HG03066 (cell line): Measurements from ENCODE around the gene ZKSCAN8.
"Not testable (repeated sequence)": the region's sequence is repeated elsewhere in the genome, so short reads cannot be mapped to it uniquely, and the experiment has no call there.

Source experiments
- ATAC-seq: cut with Tn5 transposase; IDR thresholded peaks from one replicate; pipeline ENCODE4 v1.9.1; 2021; ENCODE audit warnings: low read depth; ENCODE audit not compliant: unreplicated experiment

ZKSCAN8 gene

DNA sequence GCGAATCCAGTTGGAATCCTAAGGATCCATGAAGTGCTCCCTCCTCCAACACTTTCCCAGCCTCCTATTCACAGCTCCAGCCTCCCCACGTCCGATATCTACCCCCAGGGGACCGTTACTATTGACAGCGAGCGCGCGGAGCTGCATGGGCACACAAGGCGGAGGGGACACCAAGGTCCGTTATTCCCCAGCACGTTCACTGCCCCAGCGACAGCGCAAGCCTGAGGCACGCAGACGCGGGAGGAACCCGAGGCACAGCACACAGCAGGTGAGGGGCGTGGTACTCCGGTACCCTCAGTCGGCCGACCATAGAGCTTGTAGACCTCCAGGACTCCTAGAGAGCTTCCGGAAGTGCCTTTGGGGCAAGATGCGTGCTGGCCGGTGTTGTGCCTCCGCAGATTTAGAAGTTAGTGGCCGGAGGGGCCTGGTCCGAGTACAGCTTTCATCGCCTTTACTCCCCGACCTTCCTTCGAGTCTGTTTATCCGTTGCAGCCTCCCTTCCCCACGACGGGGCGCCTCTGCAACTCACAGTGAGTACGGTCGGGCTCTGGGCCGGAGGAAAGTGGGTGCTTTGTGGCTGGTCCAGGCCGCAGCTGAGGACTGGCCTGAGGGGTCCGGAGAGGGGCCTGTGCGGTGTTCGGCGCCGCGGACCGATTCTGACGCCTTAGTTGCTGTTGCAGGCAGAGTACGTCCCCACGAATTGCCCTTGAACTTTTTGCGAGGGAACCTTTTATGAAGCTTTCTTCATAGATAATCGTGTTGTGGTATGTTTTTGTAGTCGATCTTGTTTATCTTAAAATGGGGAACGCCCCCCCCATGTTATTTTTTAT is at the start of gene ZKSCAN8:
TSS of gene ZKSCAN8 (plus strand) at position 384 of the 830 bp plus-strand sequence. CDS start 6,525 bp downstream, outside the sequence.
- ATAC-seq: peak; percentile 79

DNA sequence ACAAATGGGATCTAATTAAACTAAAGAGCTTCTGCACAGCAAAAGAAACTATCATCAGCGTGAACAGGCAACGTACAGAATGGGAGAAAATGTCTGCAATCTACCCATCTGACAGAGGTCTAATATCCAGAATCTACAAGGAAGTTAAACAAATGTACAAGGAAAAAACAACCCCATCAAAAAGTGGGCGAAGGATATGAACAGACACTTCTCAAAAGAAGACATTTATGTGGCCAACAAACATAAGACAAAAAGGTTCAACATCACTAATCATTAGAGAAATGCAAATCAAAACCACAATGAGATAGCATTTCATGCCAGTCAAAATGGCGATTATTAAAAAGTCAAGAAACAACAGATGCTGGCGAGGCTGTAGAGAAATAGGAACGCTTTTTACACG is 39.5 kb upstream of the ZKSCAN8 start:
- not testable (repeated sequence) for ATAC-seq

DNA sequence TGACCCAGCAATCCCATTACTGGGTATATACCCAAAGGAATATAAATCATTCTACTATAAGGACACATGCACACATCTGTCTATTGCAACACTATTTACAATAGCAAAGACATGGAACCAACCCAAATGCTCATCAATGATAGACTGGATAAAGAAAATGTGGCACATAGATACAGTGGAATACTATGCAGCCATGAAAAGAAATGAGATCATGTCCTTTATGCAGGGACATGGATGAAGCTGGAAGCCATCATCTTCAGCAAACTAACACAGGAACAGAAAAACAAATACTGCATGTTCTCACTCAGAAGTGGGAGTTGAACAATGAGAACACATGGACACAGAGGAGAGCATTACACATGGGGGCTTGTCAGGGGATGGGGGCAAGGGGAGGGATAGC is 39.0 kb upstream of the ZKSCAN8 start:
- ATAC-seq: not testable (repeated sequence)

DNA sequence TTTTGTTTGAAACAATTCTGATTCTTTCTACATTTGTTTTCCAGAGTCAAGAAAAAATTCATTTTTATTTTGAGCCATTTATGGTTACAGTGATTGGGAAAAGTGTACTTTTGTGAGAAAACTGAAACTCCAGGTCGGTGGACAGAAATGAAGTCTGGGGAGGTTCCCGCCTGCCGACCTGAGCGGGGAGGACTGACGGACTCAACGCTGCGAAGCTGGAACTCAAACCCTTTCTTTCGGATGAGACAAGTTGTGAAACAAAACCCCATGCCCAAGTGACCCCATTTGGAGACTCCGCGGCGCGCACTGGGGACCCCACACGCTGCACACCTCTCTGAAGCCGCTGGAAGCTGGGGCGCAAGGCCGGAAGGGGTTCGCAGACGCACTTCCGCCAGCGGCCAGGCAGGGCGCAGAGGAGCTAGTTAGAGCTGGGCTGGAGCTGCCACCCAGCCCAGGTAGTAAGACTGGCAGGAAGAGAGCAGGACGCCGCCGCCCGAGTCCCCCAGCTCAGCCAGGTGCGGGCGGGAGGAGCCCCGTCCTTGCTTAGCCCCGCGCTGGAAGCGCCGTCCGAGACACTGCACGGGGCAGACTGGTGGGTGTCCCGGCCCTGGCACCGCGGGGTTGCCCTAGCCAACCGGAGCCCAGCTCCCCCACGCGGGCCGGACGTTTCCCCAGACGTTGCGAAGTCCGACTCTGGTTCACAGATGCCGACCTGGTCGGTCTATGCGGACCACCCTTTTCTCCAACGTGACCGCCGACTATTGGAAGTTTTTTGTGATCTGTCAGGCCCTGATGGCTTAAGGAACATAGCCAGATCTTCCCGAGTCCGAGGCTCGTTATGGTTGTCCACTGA is 37.1 kb upstream of the ZKSCAN8 start:
- ATAC-seq: peak; percentile 98

DNA sequence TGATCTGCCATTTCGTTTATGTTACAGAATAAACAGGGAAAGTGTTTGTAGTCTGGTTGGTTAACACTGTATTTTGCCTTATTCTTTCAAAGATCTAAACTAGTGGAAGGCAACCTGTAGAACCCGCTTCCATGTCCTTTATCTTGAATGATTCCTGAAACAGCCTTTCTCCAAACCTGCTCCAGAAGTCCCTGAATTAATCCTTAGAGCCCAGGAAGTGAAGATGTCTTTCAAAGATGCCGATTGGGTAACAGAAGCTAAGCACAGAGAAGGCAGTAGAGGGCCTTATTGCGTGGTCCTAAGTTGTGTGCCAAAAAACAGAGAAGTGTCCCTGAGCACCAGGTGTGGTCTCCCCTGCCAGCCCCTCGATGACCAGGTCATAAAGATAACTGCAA is 36.4 kb upstream of the ZKSCAN8 start:
- no peak for ATAC-seq

DNA sequence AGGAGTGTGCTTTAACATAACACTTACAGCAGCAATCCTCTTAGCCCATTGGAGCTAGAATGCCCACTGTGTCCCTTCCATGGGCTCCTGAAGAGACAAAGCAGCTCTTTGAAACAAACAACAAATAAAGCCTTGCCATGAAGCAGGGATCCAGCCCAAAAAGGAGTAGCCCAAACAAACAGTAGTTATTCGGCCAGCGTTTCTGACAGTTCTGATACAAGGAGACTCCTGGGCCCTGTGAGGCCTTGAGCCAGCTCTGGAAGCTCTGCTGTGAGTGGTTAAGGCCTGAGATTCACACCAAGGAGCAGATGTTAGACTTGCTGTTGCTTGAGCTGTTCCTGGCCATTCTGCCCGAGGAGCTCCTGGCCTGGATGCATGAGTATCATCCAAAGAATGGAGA is 34.2 kb upstream of the ZKSCAN8 start:
- ATAC-seq: no peak

DNA sequence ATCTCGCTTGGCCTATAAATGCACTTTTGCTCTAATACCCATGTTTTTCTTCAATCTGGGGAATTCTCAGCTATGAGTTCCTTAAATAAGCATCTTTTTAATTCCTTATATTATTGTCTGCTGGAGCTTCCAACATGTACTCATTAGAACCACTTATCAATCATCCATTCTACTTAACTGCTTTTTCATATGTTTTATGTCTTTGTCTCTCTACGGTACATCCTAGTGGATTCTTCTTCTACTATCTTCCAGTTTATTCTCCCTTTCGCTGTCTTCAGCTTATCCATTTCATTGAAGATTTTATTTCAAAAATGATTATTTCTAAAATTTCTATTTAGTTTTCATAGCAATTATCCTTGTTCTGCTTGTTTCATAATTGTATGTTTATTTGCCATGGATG is 29.7 kb upstream of the ZKSCAN8 start:
- ATAC-seq: no peak

DNA sequence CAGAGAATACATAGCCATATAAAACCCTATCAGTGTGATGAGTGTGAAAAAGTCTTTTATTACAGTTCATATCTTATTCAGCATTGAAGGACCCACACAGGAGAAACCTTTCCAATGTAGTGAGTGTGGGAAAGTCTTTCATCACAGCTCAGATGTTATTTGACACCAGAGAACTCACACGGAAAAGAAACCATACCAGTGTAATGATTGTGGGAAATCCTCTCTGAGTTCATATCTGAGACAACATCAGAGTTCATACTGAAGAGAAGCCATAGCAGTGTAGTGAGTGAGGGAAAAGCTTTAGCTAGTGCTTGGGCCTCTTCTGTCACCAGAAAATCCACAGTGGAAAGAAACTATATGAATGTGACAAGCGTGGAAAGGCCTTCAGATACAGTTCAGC is 25.9 kb upstream of the ZKSCAN8 start:
- no peak for ATAC-seq

DNA sequence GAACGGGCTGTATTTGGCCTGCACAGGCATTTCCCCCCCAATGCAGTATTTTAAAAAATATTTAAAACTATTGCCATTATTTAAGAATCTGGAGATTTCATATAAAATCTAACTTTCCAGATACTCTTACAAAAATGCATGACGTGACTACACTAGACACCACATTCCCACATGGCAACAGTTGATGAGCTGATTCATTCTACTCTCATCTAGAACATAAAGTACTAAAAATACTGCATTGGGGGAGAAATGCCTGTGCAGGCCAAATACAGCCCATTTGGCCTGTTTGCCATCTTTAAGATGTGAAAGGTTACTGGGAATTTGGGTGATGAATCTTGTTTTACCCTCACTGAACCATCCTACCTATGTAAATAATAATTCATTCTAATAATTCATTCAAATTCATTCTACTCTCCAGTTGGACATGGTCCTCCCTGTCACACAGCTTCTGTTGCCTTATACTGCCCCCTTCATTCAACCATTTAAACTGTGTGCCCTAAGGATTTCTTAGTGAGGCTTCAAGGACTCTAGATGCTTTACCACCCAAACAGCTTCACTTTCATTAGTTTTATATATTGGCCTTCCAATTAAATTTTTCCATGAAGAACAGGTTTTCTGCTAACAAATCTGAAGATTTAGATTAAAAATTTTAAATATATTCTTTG is 24.2 kb upstream of the ZKSCAN8 start:
- no peak for ATAC-seq

DNA sequence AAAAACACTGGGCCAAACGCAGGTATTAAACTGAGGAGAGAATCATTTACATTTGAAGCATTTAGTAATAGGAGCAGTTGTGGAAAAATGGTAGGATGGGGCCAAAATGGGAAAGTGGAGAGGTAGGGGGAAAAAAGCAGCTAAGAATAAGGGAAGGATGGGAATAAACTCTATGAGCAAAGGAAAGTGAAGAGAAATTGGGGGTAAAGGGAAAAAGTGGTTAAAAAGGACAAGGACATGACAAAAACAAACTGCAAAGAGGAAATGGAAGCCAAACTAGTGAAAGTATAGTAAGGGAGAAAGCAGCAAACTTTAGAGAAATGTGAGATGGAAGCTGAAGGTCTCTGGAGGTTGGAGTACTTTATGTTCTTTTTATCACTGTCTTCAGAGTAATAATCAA is 23.5 kb upstream of the ZKSCAN8 start:
- no peak for ATAC-seq

DNA sequence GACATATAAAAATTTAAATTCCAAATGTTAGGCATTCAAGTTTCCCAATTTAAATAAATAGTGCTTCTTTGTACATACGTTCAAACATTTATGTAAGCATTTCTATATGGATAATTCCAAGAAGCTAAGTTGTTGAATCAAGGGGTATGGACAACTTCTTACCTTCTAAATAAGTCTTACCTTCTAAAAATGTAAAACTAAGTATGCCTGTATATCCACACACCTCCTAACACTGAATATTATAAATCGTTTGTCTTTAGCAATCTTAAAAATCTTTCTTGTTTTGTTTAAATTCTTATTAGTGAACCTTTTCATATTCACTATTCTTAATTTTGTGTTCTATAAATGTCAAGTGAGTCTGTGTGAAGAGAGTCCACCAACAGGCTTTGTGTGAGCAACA is 19.8 kb upstream of the ZKSCAN8 start:
- no peak for ATAC-seq

DNA sequence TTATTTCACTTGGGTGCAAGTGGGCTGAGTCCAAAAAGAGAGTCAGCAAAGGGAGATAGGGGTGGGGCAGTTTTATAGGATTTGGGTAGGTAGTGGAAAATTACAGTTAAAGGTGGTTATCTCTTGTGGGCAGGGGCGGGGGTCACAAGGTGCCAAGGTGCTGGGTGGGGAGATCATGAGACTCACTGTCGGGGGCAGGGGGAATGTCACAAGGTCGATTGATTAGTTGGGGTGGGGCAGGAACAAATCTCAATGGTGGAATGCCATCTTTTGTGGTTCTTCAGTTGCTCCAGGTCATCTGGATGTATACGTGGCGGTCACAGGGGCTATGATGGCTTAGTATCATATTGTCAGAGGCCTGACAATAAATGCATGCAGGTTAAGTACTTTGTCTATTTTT is 19.4 kb upstream of the ZKSCAN8 start:
- not testable (repeated sequence) for ATAC-seq

DNA sequence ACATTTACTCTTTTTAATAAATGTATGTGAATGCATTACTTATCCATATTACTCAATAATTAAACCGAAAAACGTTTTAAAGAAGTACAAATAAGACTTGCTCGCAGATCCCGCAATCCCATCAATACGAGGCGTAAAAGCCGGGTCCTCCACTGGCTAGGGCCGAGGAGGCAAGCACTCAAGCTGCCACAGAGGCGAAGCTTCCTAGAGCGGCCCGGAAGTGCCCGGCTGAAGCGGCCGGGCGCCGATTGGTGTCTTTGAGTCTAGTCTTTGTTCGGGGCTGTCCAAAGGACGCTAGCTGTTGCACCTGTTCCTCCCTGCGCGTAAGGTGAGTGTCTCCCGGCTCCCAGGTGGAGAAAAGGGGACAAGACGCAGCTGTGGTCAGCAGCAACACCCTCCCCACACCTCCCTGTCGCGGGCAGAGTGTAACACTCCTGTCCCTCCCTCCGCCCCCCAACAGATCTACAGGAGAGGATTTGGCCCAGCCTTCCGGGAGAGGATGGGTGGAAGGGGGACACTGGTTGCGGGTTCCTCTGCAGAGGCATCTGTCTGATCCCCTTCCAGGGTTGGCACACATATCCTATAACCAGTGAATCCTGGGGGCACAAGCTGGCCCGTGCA is 17.2 kb upstream of the ZKSCAN8 start, which contains the start of gene ZSCAN16:
TSS of gene ZSCAN16 (plus strand) at position 260 of the 621 bp plus-strand sequence. CDS start 835 bp downstream, outside the sequence.
- peak; percentile 96 for ATAC-seq

DNA sequence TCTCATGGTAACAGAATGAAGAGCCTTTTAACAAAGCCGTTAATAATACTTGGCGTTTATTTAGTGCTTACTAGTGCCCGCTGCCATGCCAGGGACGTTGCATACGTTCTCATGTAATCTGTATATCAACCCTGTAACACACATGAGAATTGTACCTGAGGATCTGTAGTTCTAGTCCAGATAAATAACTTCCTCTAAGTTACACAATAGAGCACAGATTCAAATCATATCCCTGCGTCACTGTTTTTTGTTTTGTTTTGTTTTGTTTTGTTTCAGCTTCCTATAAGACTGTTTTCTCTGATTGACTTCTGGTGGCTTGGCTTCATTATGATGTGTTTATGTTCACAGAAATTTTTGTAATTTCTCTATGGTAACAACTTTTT is 16.7 kb upstream of the ZKSCAN8 start:
- ATAC-seq: no peak

DNA sequence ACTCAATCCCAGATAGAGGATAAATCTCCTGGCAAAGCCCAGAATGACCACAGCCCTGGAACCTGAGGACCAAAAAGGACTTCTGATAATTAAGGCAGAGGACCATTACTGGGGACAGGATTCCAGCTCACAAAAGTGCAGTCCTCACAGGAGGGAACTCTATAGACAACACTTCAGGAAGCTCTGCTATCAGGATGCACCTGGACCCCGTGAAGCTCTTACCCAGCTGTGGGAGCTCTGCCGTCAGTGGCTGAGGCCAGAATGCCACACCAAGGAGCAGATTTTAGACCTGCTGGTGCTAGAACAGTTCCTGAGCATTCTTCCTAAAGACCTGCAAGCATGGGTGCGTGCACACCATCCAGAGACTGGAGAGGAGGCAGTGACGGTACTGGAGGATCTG is 16.3 kb upstream of the ZKSCAN8 start:
- no peak for ATAC-seq

DNA sequence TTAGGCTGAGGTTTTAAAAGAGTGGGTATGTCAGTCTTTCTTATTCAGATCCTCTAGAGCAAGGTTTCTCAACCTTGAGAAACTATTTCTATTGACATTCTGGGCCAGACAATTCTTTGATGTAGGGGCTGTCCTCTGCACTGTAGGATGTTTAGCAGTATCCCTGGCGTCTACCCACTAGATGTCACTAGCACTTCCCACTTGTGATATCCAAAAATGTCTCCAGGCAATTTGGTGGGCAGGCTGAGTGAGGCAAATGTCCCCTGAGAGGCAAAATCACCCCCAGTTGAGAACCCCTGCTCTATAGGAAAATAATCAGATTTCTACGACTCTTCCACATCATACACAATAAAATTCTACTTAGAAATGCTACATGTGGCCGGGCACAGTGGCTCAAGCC is 7.7 kb upstream of the ZKSCAN8 start:
- no peak for ATAC-seq

DNA sequence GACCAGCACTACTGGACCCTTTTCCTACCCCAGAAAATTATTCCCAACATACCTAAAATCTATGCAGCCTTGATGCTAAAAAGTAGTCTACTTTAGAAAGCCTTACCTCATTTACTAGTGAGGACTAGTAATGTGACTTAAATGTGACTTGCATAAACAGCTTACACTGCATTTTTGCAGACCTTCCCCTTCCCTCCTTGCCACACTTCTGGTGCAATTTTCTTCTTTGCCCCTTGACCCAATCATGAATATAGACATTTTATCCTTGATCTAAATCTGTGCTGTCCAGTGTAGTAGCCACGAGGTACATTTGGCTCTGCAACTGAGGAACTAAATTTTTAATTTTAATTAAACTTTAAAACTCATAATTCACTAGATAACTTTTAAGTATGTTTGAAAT is 7.0 kb upstream of the ZKSCAN8 start:
- no peak for ATAC-seq

DNA sequence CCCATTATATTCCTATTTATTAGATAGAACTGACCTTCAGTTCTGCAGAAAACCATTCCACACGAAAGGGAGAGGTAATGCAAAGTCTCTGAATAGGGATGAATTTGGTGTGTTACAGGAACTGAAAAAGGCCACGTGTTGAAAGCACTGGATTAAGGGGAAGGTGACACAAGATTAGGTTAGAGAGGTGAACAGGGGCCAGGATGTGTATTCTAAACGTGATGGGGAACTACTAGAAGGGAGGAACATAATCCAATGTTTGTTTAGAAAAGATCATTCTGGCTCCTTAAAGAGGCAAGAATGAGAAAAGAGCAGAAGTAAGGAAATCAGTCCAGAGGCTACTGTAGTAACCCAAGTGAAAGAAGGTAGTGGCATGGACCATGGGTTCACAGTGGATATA is 6.3 kb upstream of the ZKSCAN8 start:
- ATAC-seq: no peak

DNA sequence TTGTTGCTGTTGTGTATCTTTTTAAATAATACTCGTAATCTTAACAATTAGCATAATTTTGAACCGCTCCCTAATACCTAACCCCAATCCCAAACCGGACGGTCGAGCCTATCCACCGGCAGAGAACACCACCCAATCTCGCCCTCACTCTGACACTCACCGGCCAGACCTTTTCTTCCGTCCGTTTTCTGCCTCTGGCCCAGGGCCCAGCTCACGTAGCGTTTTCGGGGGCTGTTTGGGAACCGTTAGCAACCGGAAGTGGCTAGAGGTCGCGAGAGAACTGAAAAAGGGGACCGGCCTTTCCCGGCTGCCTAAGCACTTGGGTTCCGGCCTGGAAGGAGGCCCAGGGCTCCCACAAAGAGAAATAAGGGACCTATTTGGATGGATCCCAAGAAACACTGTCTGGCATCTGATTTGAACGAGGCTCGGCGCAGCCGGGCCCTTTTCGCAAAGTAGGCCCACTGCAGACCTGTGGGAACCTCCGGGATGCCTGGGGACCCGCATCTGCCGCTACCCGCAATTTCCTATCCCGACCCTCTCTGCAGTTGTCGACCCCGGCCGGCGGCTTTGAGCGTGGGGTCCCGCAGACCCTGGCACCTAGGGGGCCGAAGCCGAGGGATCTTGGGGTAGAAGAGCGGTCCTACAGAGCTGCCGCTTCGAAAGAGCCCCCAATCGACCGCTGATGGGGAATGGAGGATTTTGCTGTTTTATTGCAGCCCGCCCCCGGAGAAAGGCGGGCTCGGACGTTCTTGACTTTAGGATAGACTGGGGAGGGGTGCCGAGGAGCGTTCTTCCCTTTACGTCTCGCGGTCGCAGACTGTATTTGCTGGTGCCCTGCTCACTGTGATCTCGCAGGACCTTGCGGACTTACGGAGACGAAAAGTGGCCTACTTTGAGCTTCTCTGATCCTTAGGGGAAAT is 4.8 kb upstream of the ZKSCAN8 start:
- peak; percentile 55 for ATAC-seq
